Astrocyte of the hippocampus (primary cell): ENCODE data around the gene TRIM37.
"Not testable (repeated sequence)": the region's sequence is repeated elsewhere in the genome, so short reads cannot be mapped to it uniquely, and the experiment has no call there.

Experiments
- DNase-seq: peaks from one replicate; pipeline ENCODE4 v3.0.0; 2011; ENCODE audit warnings: low read depth, low spot score

TRIM37 gene

DNA sequence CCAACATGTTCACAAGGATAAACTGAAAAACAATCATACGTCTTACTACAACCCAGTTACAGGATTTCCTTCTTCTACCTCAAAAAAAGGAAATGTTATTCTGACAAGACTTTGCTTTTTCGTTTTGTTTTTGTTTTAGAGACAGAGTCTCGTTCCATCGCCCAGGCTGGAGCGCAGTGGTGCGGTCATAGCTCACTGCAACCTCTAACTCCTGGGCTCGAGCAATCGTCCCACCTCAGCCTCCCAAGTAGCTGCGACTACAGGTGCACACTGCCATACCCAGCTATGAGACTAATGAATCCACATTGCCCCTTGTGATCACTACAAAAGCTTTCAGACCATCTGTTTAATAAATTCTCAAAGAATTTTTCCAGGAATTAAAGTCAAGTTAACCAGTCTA, 8.8 kb upstream of the TRIM37 start:
- DNase-seq = no peak

GRCh38 chr17:59111539-59111938, 4.9 kb upstream of the TRIM37 start:
- no peak for DNase-seq

DNA sequence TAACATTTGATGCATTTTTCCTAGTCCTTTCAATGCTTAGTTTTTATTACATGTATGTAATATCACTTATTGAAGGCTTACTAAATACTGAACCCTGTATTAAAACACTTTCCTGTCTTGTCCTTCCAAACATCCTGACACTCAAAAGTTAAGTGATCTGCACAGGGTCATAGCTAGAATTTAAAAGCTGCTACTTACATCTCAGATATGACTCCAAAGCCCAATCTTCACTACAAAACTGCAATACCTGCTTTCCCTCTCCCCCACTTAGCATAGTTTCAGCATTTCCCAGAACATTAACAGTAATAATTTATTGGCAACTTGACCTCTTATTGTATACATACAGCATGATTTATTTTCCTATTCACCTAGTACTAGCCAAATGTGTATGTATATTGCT, 4.3 kb upstream of the TRIM37 start:
- no peak for DNase-seq

GRCh38 chr17:59108400-59109102, 1.9 kb upstream of the TRIM37 start:
- no peak for DNase-seq

DNA sequence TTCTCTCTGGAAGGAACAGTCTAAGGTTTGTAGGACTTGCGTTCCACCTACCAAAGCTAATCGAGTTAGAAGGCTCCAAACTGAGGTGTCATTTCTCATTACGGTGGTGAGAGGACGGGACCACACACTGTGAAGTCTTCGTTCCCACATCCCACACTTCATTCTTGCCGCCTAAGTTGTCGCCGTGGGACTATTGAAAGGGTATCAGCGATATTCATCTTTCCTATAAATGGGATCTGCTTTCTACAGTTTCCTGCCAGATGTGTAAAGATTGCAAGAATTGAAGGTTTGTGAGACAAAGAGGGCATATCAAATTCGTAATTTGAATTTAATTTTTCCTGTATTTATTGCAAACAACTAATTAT, 608 bp upstream of the TRIM37 start:
- DNase-seq = no peak

- DNase-seq = peak; percentile 65
Observed at GRCh38 chr17:59105852-59106462, 723 bp downstream of the TRIM37 start.

DNA sequence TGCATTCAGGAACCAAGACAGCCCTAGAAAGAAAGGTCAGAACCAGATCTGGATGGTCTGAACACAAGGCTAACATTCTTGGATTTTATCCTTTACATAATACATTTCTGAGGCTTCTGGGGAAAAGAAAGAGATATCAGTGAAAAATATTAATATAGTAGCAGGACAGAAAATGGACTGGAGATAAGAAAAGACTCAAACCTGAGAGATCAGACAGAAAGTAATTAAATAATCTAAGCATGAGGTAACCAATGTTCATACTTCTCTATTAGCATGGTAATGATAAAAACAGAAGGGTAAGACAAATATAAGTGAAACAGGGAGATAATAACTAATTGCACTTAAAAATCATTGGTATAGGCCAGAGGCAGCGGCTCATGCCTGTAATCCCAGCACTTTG, 5.5 kb downstream of the TRIM37 start:
- DNase-seq = no peak

DNA sequence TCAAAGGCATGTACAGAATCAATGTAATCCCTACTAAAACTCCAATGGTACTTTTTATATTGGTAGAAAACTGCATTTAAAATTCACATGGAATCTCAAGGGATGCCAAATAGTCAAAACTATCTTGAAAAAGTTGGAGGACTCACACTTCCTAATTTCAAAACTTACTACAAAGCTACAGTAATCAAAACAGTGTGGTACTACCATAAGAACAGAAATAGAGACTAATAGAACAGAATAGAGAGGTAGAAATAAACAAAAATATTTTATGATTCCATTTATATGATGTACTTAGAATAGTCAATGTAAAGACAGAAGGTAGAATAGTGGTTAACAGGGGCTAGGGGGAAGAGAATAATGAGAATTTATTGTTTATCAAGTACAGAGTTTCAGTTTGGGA, 8.8 kb downstream of the TRIM37 start:
- DNase-seq = no peak

DNA sequence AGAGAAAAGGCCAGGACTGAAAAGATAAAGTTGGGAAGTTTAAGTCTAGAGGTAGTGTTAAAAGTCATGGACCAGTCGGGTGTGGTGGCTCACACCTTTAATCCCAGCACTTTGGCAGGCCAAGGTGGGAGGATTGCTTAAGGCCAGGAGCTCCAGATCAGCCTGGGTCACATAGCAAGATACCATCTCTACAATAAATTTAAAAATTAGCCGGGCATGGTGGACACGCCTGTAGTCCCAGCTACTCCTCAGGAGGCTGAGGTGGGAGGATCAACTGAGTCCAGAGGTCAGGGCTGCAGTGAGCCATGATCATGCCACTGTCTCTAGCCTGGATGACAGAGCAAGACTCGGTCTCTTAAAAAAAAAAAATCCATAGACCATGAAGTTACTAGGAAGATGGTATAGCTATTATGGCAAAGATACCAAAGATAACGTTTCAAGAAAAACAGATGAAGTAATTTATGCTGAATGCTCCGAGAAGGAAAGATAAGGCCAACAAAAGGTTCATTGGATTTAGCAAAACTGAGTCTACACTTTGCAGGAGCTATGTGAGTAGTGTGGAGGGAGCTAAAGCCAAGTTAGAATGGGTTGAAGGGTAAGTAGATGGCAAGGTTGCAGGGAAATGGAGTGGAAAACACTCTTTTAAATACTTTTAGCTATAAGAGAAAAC, 11.7 kb downstream of the TRIM37 start:
- DNase-seq = no peak

GRCh38 chr17:59093702-59094231, 12.9 kb downstream of the TRIM37 start:
- peak; percentile 90 for DNase-seq

DNA sequence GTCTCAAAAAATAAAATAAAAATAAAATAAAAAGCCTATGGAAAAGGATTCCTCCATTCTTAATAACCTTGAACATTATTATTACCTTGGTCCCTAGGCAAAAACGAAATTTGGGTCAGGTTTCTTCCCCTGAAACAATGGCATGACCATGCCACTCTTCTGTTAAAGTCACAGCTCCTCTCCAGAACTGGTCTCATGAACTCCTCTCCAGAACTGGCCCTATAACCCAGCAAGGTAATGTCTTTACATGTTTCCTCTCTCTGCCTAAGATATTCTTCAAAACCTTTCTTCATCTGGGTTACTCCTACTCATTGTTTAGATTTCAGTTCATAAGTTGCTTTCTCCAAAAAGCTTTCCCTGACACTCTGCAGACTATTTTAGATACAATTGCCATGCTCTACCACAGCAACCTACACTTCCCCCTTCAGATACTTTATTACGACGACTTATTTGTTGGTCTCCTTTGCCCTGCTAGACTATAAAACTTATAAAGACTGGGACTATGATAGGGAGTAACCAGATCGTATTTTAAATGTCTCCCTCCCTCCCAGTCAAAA, 13.5 kb downstream of the TRIM37 start:
- no peak for DNase-seq

- DNase-seq = not testable (repeated sequence)
Observed at GRCh38 chr17:59090593-59090992, 16.1 kb downstream of the TRIM37 start.

GRCh38 chr17:59084154-59084553, 22.5 kb downstream of the TRIM37 start:
- no peak for DNase-seq

GRCh38 chr17:59074494-59074893, 32.2 kb downstream of the TRIM37 start:
- peak; percentile 27 for DNase-seq

DNA sequence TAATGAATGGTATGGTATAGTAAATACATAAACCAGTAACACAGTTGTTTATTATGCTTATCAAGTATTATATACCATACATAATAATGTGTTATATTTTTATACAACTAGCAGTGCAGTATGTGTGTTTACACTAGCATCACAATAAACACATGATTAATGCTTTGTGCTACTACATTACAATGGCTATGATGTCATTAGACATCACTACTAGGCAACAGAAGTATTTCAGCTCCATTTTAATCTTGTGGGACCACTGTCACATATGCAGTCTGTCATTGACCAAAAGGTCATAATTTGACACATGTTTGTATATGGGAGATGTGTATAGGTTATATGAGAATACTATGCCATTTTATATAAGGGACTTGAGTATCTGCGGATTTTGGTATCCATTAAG, 32.7 kb downstream of the TRIM37 start:
- no peak for DNase-seq

GRCh38 chr17:59069856-59070255, 36.8 kb downstream of the TRIM37 start:
- no peak for DNase-seq

DNA sequence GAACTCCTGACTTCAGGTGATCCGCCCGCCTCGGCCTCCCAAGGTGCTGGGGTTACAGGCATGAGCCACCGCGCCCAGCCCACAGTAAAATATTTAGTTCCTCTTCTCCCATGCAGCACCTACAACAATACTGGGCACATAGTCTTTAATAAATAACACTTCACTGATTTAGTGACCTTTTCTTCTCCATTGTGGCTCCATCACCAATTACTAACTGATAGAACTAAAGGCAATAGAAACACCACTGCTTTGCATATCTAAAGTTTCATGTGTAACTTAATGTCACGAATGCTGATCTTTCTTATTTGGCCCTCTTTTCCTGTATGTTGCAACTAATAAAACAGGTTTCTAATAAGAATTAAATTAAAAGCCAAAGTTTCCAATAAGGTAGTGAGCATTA, 38.9 kb downstream of the TRIM37 start:
- DNase-seq = no peak

DNA sequence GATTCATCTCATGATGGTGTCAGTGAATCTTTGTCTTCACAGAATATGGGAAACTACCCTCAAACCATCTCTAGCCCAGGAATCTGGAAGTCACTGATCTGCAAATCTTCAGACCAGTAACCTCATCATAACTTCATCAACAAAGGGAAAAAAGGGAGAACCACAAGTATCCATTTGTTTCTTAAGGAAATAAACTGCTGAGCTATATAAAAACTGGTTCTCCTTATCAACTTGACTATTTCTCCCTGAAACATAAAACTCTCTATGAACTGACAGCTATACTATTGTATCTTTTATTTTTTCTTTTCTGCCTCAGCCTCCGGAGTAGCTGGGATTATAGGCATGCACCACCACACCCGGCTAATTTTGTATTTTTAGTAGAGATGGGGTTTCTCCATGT, 39.3 kb downstream of the TRIM37 start:
- DNase-seq = no peak

GRCh38 chr17:59062509-59062908, 44.2 kb downstream of the TRIM37 start:
- DNase-seq = no peak

DNA sequence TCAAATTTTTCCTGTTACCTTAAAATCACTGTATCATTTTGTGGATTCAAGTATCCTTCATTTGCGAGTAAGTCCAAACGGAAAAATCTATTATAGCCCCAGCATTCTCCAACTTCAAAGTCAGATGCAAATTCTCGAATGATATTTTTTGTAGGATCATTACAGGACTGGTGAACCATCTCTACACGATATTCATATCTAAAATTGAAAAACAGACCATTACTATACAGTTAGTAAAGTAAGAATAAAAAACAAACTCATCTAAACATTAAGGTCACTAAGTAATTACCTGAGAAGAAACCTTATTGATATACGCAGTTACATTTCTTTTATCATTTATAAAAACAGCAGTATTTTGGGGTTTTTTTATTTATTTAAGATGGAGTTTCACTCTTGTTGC, 49.8 kb downstream of the TRIM37 start:
- DNase-seq = no peak

- DNase-seq = no peak
Observed at GRCh38 chr17:59049798-59050197, 56.9 kb downstream of the TRIM37 start.

DNA sequence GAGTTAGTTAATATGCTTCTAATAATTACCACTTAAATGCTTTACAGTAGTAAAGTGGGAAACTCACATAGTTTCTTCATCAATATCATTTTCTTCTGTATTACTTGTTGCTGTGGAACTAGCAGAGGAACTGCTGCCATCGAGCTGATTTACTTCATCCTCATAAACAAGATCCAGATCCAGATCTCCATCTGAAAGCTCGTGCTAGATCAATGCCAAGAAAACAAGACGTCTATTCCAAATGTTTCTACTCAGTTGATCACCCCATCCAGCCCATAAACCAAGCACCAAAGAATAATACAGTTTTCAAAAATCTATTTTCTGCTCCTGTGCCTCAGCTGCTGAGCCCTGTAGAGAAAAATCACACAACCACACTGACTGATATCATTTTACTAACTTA, 59.1 kb downstream of the TRIM37 start:
- DNase-seq = no peak

GRCh38 chr17:59046192-59046591, 60.5 kb downstream of the TRIM37 start:
- no peak for DNase-seq
